NT2/D1 (cell line): ENCODE data around the gene INTS4.

ENCODE experiments used
- SUZ12 ChIP-seq: IDR thresholded peaks from 2 replicates; pipeline ENCODE4 v1.6.1; 2011; ENCODE audit not compliant: insufficient read length, insufficient read depth; ENCODE audit errors: extremely low read depth
- YY1 ChIP-seq: IDR thresholded peaks from 2 replicates; pipeline ENCODE4 v1.6.1; 2011; ENCODE audit not compliant: insufficient read length, insufficient read depth
- ZNF274 ChIP-seq: IDR thresholded peaks from 2 replicates; pipeline ENCODE4 v1.6.1; 2011; ENCODE audit warnings: mild to moderate bottlenecking, low read depth, low read length

- no peak for TF ChIP-seq SUZ12
- TF ChIP-seq ZNF274 = no peak
- TF ChIP-seq YY1 = no peak
These were observed 5.7 kb upstream of the INTS4 start for GRCh38 chr11:78000193-78000592.
